Omental fat pad (tissue), 4 donors: ENCODE results near the gene PIK3C2B. TPM values are rescaled to one million over a fixed set of nuclear protein-coding genes. Genes with fewer than 3 reads are reported as not detected.
"Not testable (repeated sequence)": the region's sequence is repeated elsewhere in the genome, so short reads cannot be mapped to it uniquely, and the experiment has no call there.

Source experiments
- ATAC-seq: fragments of 150-250 bp; one replicate; pipeline ENCODE4 v1.9.1; 2016; ENCODE audit warnings: mild to moderate bottlenecking, moderate library complexity; ENCODE audit not compliant: low FRiP score
- DNase-seq: peaks from one replicate; pipeline ENCODE4 v3.0.0-alpha.2; 2019; ENCODE audit warnings: low spot score
- CTCF ChIP-seq, 3 donors: fragments of 450-650 bp; IDR thresholded peaks; one replicate each; pipeline ENCODE4 v1.5.1; 2016 to 2017; ENCODE audit warnings: antibody characterized with exemption in 3 of 3, mild to moderate bottlenecking in 3 of 3, moderate library complexity in 2 of 3
- total RNA-seq, 4 donors: library from RNA; depleted of rRNA; stranded (reverse); fragments of >200 nt; gene quantifications; one replicate each; pipeline ENCODE4 v1.1.0, GENCODE V29; 2016

PIK3C2B gene
- total RNA-seq, 4 donors from 2014 or later: 17.2 to 42.4 (median 31.6) TPM

- DNase-seq: no peak
These were observed 3.0 kb downstream of the PIK3C2B start for GRCh38 chr1:204491655-204492054.

GRCh38 chr1:204487256-204487615, 7.4 kb downstream of the PIK3C2B start:
- DNase-seq: no peak
- TF ChIP-seq CTCF (IDR thresholded peaks at IDR 0.05): no peak
- ATAC-seq: no peak

More at GRCh38 chr1:204491655-204492054, 3.0 kb downstream of the PIK3C2B start:
- TF ChIP-seq CTCF (IDR thresholded peaks at IDR 0.05): no peak
- no peak for ATAC-seq

GRCh38 chr1:204486513-204487255, 7.9 kb downstream of the PIK3C2B start:
- ATAC-seq, DNase-seq: not testable (repeated sequence)

- DNase-seq: no peak
- no peak for TF ChIP-seq CTCF (IDR thresholded peaks at IDR 0.05)
- no peak for ATAC-seq
These were observed 10.8 kb downstream of the PIK3C2B start for GRCh38 chr1:204483791-204484190.

- TF ChIP-seq CTCF (IDR thresholded peaks at IDR 0.05): no peak
- ATAC-seq (no peak), DNase-seq (no peak)
These were observed 14.1 kb downstream of the PIK3C2B start for GRCh38 chr1:204480515-204480914.

- ATAC-seq: no peak
These were observed 15.0 kb downstream of the PIK3C2B start for GRCh38 chr1:204479387-204480136.

More at GRCh38 chr1:204479387-204480136, 15.0 kb downstream of the PIK3C2B start:
- no peak for DNase-seq
- TF ChIP-seq CTCF (IDR thresholded peaks at IDR 0.05): no peak
